ENCODE results near the gene TRERF1. TPM values are rescaled to one million over a fixed set of nuclear protein-coding genes. Genes with fewer than 3 reads are reported as not detected.
"Not testable (repeated sequence)": the region's sequence is repeated elsewhere in the genome, so short reads cannot be mapped to it uniquely, and the experiment has no call there.

The TRERF1 gene
- total RNA-seq, 1 donor from 2014 or later = 6.2 TPM

GRCh38 chr6:42450477-42451332, 1.0 kb downstream of the TRERF1 start:
- no peak for DNase-seq

- no peak for DNase-seq
These were observed 1.7 kb downstream of the TRERF1 start for GRCh38 chr6:42449917-42450476.

GRCh38 chr6:42448927-42449659, 2.6 kb downstream of the TRERF1 start:
- DNase-seq = no peak

GRCh38 chr6:42448391-42448790, 3.3 kb downstream of the TRERF1 start:
- no peak for DNase-seq

GRCh38 chr6:42446996-42447395, 4.7 kb downstream of the TRERF1 start:
- DNase-seq = no peak

GRCh38 chr6:42446370-42446769, 5.4 kb downstream of the TRERF1 start:
- DNase-seq = no peak

- not testable (repeated sequence) for DNase-seq
These were observed 5.8 kb downstream of the TRERF1 start for GRCh38 chr6:42445955-42446354.

- no peak for DNase-seq
These were observed 8.2 kb downstream of the TRERF1 start for GRCh38 chr6:42443312-42444060.

GRCh38 chr6:42441697-42442081, 10.0 kb downstream of the TRERF1 start:
- DNase-seq = no peak

GRCh38 chr6:42440778-42441696, 10.7 kb downstream of the TRERF1 start:
- peak; percentile 46 for DNase-seq

GRCh38 chr6:42440027-42440426, 11.7 kb downstream of the TRERF1 start:
- no peak for DNase-seq

GRCh38 chr6:42436825-42437224, 14.9 kb downstream of the TRERF1 start:
- DNase-seq = no peak

GRCh38 chr6:42434237-42434636, 17.5 kb downstream of the TRERF1 start:
- DNase-seq = no peak

GRCh38 chr6:42433409-42433808, 18.3 kb downstream of the TRERF1 start:
- DNase-seq = no peak

- no peak for DNase-seq
These were observed 19.8 kb downstream of the TRERF1 start for GRCh38 chr6:42431877-42432276.

GRCh38 chr6:42431356-42431755, 20.4 kb downstream of the TRERF1 start:
- DNase-seq = no peak

- no peak for DNase-seq
These were observed 21.9 kb downstream of the TRERF1 start for GRCh38 chr6:42429836-42430235.

- no peak for DNase-seq
These were observed 22.6 kb downstream of the TRERF1 start for GRCh38 chr6:42429042-42429585.

GRCh38 chr6:42428326-42429041, 23.2 kb downstream of the TRERF1 start:
- DNase-seq = no peak

GRCh38 chr6:42427871-42428270, 23.9 kb downstream of the TRERF1 start:
- no peak for DNase-seq

All from skin of body (tissue), 2 donors.